GM18868 (cell line): Measurements from ENCODE around the gene CDADC1.
"Not testable (repeated sequence)": the region's sequence is repeated elsewhere in the genome, so short reads cannot be mapped to it uniquely, and the experiment has no call there.

Experiments used
- ATAC-seq: cut with Tn5 transposase; IDR thresholded peaks from one replicate; pipeline ENCODE4 v1.9.1; 2021; ENCODE audit warnings: mild to moderate bottlenecking, moderate library complexity; ENCODE audit not compliant: unreplicated experiment

The CDADC1 gene

GRCh38 chr13:49292742-49293486 lies 45.2 kb downstream of the CDADC1 start:
- no peak for ATAC-seq

GRCh38 chr13:49294723-49295122 lies 47.0 kb downstream of the CDADC1 start:
- ATAC-seq, result not testable (repeated sequence)

- ATAC-seq, result no peak
Measured at GRCh38 chr13:49295244-49295643, 47.5 kb downstream of the CDADC1 start.

GRCh38 chr13:49296659-49297058 lies 48.9 kb downstream of the CDADC1 start:
- ATAC-seq, result no peak

- no peak for ATAC-seq
Measured at GRCh38 chr13:49297338-49297737, 49.6 kb downstream of the CDADC1 start.

GRCh38 chr13:49298416-49298815 lies 50.7 kb downstream of the CDADC1 start:
- ATAC-seq, result no peak

- no peak for ATAC-seq
Measured at GRCh38 chr13:49298903-49299605, 51.3 kb downstream of the CDADC1 start.

GRCh38 chr13:49300276-49300675 lies 52.6 kb downstream of the CDADC1 start:
- ATAC-seq, result no peak

- peak; percentile 93 for ATAC-seq
Measured at GRCh38 chr13:49300739-49301589, 53.2 kb downstream of the CDADC1 start.

- no peak for ATAC-seq
Measured at GRCh38 chr13:49302222-49302621, 54.5 kb downstream of the CDADC1 start.

GRCh38 chr13:49302817-49303216 lies 55.1 kb downstream of the CDADC1 start:
- no peak for ATAC-seq

- ATAC-seq, result no peak
Measured at GRCh38 chr13:49303533-49304252, 56.0 kb downstream of the CDADC1 start.

GRCh38 chr13:49304356-49304755 lies 56.6 kb downstream of the CDADC1 start:
- no peak for ATAC-seq

GRCh38 chr13:49304763-49305700 lies 57.3 kb downstream of the CDADC1 start:
- ATAC-seq, result no peak

GRCh38 chr13:49305792-49306425 lies 58.2 kb downstream of the CDADC1 start:
- ATAC-seq, result no peak

GRCh38 chr13:49307365-49307764 lies 59.6 kb downstream of the CDADC1 start:
- ATAC-seq, result no peak

GRCh38 chr13:49308097-49308875 lies 60.6 kb downstream of the CDADC1 start:
- ATAC-seq, result no peak

- ATAC-seq, result no peak
Measured at GRCh38 chr13:49308921-49309408, 61.2 kb downstream of the CDADC1 start.
